Left ventricle myocardium superior (tissue), 1 donor: ENCODE data around the gene PALLD. TPM values are rescaled to one million over a fixed set of nuclear protein-coding genes. Genes with fewer than 3 reads are reported as not detected.

Source experiments
- ATAC-seq: fragments of 200-7000 bp; cut with Tn5 transposase; one replicate; pipeline ENCODE4 v1.9.1; 2020; ENCODE audit warnings: mild to moderate bottlenecking, moderate library complexity
- DNase-seq: peaks from one replicate; pipeline ENCODE4 v3.0.0-alpha.2; 2020
- intact Hi-C: fragments of 100-400 bp; cut with micrococcal nuclease; formaldehyde crosslinking; loops from one replicate; pipeline ENCODE4 v1.11.0; 2022
- total RNA-seq: library from RNA; stranded (reverse); fragmentation: NEBNext Ultra II Directional; extraction: Animal tissue kit (Norgen Biotek cat#: 25700); gene quantifications from one replicate; pipeline ENCODE4 v1.2.1, GENCODE V29; 2021
- donor health status: DM: no; HTN: yes; CAD: no; lungs with severe emphysema.

PALLD gene
- total RNA-seq, 1 donor from 2014 or later = 998 TPM

GRCh38 chr4:168519576-168519975, 22.7 kb downstream of the PALLD start:
- intact Hi-C loops = no loop called here

GRCh38 chr4:168521721-168522120, 24.9 kb downstream of the PALLD start:
- ATAC-seq (peak; percentile 58), DNase-seq (no peak)
- intact Hi-C loops = no loop called here

More at GRCh38 chr4:168519576-168519975, 22.7 kb downstream of the PALLD start:
- DNase-seq = no peak
- ATAC-seq = no peak

GRCh38 chr4:168522356-168522755, 25.5 kb downstream of the PALLD start:
- intact Hi-C loops = no loop called here
- no peak for DNase-seq
- ATAC-seq = no peak

- intact Hi-C loops = no loop called here
- DNase-seq (no peak), ATAC-seq (no peak)
Observed at GRCh38 chr4:168522829-168523489, 26.1 kb downstream of the PALLD start.

GRCh38 chr4:168524006-168524405, 27.2 kb downstream of the PALLD start:
- ATAC-seq (no peak), DNase-seq (no peak)
- intact Hi-C loops = no loop called here

- peak; percentile 69 for ATAC-seq
- intact Hi-C loops = no loop called here
- no peak for DNase-seq
Observed at GRCh38 chr4:168524897-168525296, 28.0 kb downstream of the PALLD start.

GRCh38 chr4:168527560-168527959, 30.7 kb downstream of the PALLD start:
- no peak for DNase-seq
- intact Hi-C loops = no loop called here
- ATAC-seq = no peak

- ATAC-seq (no peak), DNase-seq (no peak)
- intact Hi-C loops = no loop called here
Observed at GRCh38 chr4:168528131-168528949, 31.5 kb downstream of the PALLD start.

- intact Hi-C loops = no loop called here
- ATAC-seq = peak; percentile 41
Observed at GRCh38 chr4:168529257-168529656, 32.4 kb downstream of the PALLD start.

GRCh38 chr4:168531305-168531704, 34.5 kb downstream of the PALLD start:
- ATAC-seq = no peak
- intact Hi-C loops = no loop called here
- no peak for DNase-seq

More at GRCh38 chr4:168529257-168529656, 32.4 kb downstream of the PALLD start:
- DNase-seq = no peak

GRCh38 chr4:168534535-168534934, 37.7 kb downstream of the PALLD start:
- DNase-seq = no peak
- no peak for ATAC-seq
- intact Hi-C loops = no loop called here

GRCh38 chr4:168535689-168536088, 38.8 kb downstream of the PALLD start:
- intact Hi-C loops = no loop called here
- peak; percentile 27 for ATAC-seq
- DNase-seq = no peak

GRCh38 chr4:168536448-168536847, 39.6 kb downstream of the PALLD start:
- ATAC-seq (no peak), DNase-seq (no peak)
- intact Hi-C loops = no loop called here

GRCh38 chr4:168537086-168537485, 40.2 kb downstream of the PALLD start:
- intact Hi-C loops = no loop called here
- ATAC-seq = no peak
- DNase-seq = no peak

GRCh38 chr4:168537571-168537970, 40.7 kb downstream of the PALLD start:
- DNase-seq (no peak), ATAC-seq (no peak)
- intact Hi-C loops = no loop called here

- intact Hi-C loops = no loop called here
- ATAC-seq (no peak), DNase-seq (no peak)
Observed at GRCh38 chr4:168538632-168539031, 41.8 kb downstream of the PALLD start.

- intact Hi-C loops = no loop called here
- ATAC-seq (peak; percentile 49), DNase-seq (no peak)
Observed at GRCh38 chr4:168540086-168540485, 43.2 kb downstream of the PALLD start.

GRCh38 chr4:168540503-168541265, 43.8 kb downstream of the PALLD start:
- intact Hi-C loops = no loop called here
- ATAC-seq (no peak), DNase-seq (no peak)

- DNase-seq = no peak
- ATAC-seq = no peak
- intact Hi-C loops = no loop called here
Observed at GRCh38 chr4:168541266-168541953, 44.6 kb downstream of the PALLD start.
